HG02623 (cell line): ENCODE results near the gene TBXA2R.

ENCODE experiments used
- ATAC-seq: cut with Tn5 transposase; IDR thresholded peaks from one replicate; pipeline ENCODE4 v1.9.1; 2021; ENCODE audit warnings: moderate library complexity; ENCODE audit not compliant: unreplicated experiment

Gene TBXA2R

GRCh38 chr19:3556978-3557460, 49.7 kb downstream of the TBXA2R start:
- no peak for ATAC-seq

DNA sequence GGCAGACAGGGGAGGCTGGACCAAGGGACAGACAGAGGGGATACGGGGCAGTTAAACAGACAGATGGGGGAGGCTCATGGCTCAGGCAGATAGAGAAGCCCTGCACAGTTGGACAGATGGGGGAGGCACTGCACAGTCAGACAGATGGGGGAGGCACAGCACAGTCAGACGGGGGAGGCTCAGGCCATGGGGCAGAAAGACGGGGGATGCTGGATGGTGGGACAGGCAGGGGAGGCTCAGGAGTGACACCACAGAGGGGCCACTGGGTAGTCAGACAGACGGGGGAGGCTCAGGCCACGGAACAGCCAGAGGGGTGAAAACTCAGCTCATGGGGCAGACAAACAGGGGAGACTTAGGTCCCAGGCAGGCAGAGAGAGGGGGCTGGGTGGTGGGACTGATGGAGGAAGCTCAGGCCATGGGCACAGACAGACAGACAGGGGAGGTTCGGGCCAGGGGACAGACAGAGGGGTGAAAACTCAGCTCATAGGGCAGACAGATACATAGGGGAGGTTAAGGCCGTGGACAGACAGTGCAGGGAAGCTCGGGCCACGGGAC, 50.2 kb downstream of the TBXA2R start:
- no peak for ATAC-seq

GRCh38 chr19:3555653-3556422, 50.8 kb downstream of the TBXA2R start:
- no peak for ATAC-seq

DNA sequence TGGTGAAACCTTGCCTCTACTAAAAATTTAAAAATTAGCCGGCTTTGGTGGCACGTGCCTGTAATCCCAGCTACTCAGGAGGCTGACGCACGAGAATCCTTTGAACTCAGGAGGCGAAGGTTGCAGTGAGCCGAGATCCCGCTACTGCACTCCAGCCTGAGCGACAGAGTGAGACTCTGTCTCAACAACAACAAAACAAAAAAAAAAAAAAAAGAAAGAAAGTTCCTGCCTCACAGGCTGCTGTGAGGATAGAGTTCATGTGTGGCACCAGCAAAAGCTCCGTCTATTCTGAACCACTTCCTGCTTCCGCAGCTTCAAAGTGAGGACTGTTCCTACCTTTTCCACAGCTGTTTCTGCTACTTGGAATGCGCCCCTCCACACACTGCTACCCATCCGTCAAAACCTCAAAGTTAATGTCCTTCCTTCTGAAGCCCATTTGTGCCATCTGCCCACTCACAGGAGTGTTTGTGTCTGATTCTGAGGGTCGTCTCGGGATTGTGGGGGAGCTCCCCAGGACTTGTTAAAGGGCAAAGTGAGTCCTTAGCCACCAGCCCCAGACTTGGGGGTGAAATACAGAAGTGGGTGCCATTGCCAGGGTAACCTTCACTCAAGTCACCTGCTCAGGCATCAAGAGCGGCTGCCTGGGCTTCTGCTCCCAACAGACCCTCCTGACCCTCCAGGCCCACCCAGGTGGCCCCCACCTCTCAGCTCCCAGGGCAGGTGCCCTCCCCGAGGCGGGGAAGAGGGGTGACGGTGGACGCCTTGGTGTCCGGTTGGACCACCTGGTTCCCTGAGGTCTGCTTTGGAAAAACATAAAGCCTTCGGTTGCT, 52.2 kb downstream of the TBXA2R start:
- no peak for ATAC-seq

DNA sequence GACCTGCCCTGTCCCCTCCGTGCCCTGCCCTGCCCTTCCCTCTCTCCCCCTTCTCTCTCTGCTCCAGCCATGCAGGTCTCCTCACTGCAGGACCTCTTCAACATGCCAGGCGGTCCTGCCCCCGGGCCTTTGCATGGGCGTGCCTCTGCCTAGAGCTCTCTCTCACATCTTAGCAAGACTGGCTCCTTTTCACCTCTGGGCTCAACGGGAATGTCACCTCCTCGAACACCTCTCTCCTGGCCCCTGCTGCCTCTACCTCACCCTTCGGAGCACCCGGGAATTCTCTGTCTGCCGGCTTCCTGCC, 54.9 kb downstream of the TBXA2R start:
- ATAC-seq = no peak

DNA sequence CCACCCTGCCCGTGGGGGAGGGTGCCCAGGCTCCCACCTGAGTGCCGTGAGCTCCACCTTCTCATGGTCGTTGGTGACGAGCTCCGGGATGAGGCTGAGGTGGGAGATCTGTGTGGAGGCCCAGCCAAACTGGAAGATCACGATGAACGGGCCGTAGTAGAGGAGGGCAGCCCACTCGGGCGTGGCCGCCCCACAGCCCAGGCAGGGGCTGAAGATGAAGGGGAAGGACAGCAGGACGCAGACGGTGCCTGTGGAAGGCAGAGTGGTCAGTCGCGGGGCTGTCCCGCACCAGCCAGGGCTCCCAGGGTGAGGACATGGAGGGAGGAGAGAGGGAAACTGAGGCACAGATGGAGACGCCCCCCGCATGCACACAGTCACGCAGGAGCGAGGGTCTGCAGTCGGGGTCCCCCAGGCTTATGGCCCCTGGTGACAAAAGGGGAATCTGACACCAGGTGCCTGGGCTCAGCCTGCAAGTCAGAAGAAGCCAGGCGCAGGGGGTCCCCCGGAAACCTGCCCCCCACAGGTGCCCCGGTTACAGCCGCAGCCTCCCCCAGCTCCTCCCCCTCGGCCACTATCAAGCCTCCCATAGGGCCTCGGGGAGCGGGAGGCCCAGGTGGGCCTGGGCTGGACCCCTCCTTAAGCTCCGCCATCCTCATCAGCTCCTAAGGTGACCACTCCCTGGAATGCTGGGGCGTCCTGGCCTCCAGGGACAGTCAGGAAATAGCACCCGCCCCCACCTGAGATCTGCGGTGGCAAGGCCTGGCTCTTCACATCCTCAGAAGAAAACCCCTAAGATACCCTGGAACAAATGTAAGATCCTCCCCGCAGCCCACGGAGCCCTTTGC, 55.5 kb downstream of the TBXA2R start:
- no peak for ATAC-seq

- ATAC-seq = no peak
These were observed 56.9 kb downstream of the TBXA2R start for GRCh38 chr19:3549816-3550215.

DNA sequence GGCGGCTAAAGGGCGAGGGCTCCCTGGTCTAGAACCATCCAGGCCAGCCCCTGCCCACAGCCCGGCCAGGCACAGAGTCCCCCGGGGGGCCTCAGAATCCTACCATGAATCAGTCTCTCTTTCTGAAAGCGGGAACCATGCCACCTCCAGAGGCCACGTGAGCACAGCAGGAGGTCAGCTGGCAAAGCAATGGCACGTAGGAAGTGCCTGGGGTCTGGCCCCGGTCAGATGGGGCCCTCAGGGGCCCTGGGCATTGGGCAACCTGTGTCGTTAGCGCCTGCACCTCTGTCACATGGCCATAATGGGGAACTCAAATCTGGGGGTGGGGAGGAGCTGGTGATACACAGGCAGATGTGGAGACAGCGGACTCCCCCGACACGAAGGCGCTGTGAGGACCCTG, 58.1 kb downstream of the TBXA2R start:
- no peak for ATAC-seq

DNA sequence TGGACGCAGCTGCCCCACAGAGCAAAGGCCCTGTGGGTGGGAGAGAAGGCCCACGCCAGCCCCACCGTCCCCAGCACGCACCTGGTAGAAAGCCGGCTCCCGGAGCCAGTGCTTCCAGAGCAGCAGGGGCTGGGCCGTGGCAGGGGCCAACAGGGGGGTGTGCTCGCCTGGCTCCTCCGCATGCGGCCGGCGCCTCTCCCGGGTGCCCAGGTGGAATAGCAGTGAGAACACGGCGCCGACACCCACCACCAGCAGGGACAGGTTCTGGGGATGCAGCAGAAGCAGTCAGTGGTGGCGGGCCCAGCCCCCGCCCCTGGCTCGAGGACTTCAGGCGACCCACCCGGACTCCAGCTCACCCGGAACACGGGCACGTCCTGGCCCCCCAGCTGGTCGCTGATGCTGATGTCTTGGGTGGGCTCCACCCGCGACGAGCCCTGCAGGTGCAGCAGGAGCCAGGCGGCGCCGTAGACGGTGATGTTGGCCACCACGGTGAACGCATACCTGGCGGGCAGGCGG, 58.9 kb downstream of the TBXA2R start:
- ATAC-seq = no peak

GRCh38 chr19:3547301-3547731, 59.4 kb downstream of the TBXA2R start:
- ATAC-seq = no peak

GRCh38 chr19:3546119-3546518, 60.6 kb downstream of the TBXA2R start:
- ATAC-seq = no peak

GRCh38 chr19:3545669-3546034, 61.0 kb downstream of the TBXA2R start:
- no peak for ATAC-seq

DNA sequence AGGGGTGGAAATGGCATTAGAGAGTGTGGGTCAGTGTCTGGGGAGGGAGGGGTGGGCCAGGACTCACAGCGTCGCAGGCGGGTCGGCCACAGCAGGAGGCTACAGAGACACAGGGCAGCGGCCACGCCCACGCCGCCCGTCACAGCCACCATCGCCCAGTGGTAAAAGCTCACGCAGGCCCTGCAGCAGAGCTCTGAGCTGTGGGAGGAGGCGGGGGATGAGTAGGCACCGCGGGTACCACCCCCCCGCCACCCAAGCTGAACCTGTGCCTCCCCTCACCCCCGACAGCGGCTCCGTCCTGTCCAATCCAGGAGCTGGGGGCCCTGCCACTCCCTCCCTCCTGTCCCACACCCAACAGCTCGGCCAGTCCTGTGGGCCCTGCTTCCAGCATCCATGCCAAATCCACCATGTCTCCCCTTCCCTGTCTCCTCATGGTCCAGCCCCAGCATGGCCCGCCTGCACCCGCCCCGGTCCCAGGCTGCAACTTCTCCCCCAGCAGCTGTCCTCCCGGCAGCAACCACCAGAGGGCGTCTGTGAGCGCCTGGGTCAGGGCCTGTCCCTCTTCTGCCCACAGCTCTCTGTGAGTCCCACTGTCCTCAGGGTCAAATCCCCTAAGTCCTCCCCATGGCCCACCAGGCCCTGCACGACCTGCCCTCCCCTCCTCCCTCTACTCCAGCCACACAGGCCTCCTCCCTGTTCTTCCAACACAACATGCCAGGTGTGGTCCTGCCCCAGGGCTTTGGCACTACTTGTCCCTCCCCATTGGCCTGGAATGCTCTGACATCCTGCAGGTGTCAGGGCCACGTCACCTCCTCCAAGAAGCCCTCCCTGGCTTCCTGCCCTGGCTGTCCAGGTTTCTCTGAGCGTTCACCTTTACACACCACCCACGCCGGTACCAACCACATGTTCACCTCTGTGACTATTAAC, 61.7 kb downstream of the TBXA2R start:
- no peak for ATAC-seq
